Neural cell (in vitro differentiated cells): ENCODE results near the gene MYO3B. TPM values are rescaled to one million over a fixed set of nuclear protein-coding genes. Genes with fewer than 3 reads are reported as not detected.

Experiments
- H2AFZ ChIP-seq: fragments of 200-600, 300-800 bp; sonication (generic), shearing (Covaris generic); 2 replicates; pipeline ENCODE4 v1.6.0; 2014; ENCODE audit warnings: low read depth, mild to moderate bottlenecking, antibody characterized with exemption, low read length, moderate library complexity
- H3F3A ChIP-seq: fragments of 200-600 bp; shearing (Covaris generic); 2 replicates; pipeline ENCODE4 v1.6.1; 2016; ENCODE audit warnings: mild to moderate bottlenecking, moderate library complexity, mixed read lengths, antibody characterized with exemption, low read length; ENCODE audit not compliant: insufficient read depth, poor library complexity, severe bottlenecking
- H3K27ac ChIP-seq: fragments of 200-600, 300-800 bp; sonication (generic), shearing (Covaris generic); 2 replicates; pipeline ENCODE4 v1.5.1; 2014; ENCODE audit warnings: mild to moderate bottlenecking, low read length, moderate library complexity
- H3K27me3 ChIP-seq: fragments of 300-800, 200-600 bp; sonication (generic), shearing (Covaris generic); 2 replicates; pipeline ENCODE4 v1.6.0; 2014; ENCODE audit warnings: mild to moderate bottlenecking, low read depth, low read length, moderate library complexity; ENCODE audit not compliant: insufficient read depth
- H3K36me3 ChIP-seq: fragments of 300-800, 200-600 bp; sonication (generic), shearing (Covaris generic); 2 replicates; pipeline ENCODE4 v1.5.1; 2014; ENCODE audit warnings: mild to moderate bottlenecking, antibody characterized with exemption, low read length, moderate library complexity; ENCODE audit not compliant: insufficient read depth
- H3K4me2 ChIP-seq: fragments of 300-800, 200-600 bp; sonication (generic), shearing (Covaris generic); 2 replicates; pipeline ENCODE4 v1.6.0; 2014; ENCODE audit warnings: mild to moderate bottlenecking, low read length
- H3K4me3 ChIP-seq: fragments of 300-800, 200-600 bp; sonication (generic), shearing (Covaris generic); 2 replicates; pipeline ENCODE4 v1.5.1; 2014; ENCODE audit warnings: mild to moderate bottlenecking, low read length, moderate library complexity
- H3K79me2 ChIP-seq: fragments of 200-600 bp; shearing (Covaris generic); replicated peaks from 2 replicates; pipeline ENCODE4 v1.6.0; 2014; ENCODE audit warnings: mild to moderate bottlenecking, low read length, moderate library complexity; ENCODE audit not compliant: insufficient read depth
- H3K9ac ChIP-seq: fragments of 300-800, 200-600 bp; sonication (generic), shearing (Covaris generic); 2 replicates; pipeline ENCODE4 v1.6.1; 2016; ENCODE audit warnings: mild to moderate bottlenecking, low read length, mixed read lengths
- H3K9me2 ChIP-seq: fragments of 200-600 bp; shearing (Covaris generic); 2 replicates; pipeline ENCODE4 v1.6.1; 2016; ENCODE audit warnings: mild to moderate bottlenecking, low read length, mixed read lengths; ENCODE audit not compliant: insufficient read depth
- H3K9me3 ChIP-seq: fragments of 200-600, 300-800 bp; sonication (generic), shearing (Covaris generic); 2 replicates; pipeline ENCODE4 v1.6.1; 2016; ENCODE audit warnings: mild to moderate bottlenecking, mixed run types, low read length, moderate library complexity, mixed read lengths
- H4K20me1 ChIP-seq: fragments of 200-600 bp; shearing (Covaris generic); 2 replicates; pipeline ENCODE4 v1.6.1; 2016; ENCODE audit warnings: mild to moderate bottlenecking, mixed run types; ENCODE audit not compliant: insufficient read depth
- CTCF ChIP-seq: fragments of 450-650 bp; IDR thresholded peaks from 2 replicates; pipeline ENCODE4 v1.5.1; 2014; ENCODE audit warnings: antibody characterized with exemption, mild to moderate bottlenecking, moderate library complexity; ENCODE audit not compliant: poor library complexity, severe bottlenecking
- EP300 ChIP-seq: fragments of 450-650 bp; conservative IDR thresholded peaks from 2 replicates; pipeline ENCODE4 v1.6.1; 2014; ENCODE audit warnings: antibody characterized with exemption, mild to moderate bottlenecking, moderate library complexity; ENCODE audit not compliant: poor library complexity, severe bottlenecking
- EZH2 ChIP-seq: fragments of 200-600, 300-800 bp; shearing (Covaris generic), sonication (generic); IDR thresholded peaks from 2 replicates; pipeline ENCODE4 v1.6.1; 2014; ENCODE audit warnings: antibody characterized with exemption, low read length, borderline replicate concordance, mild to moderate bottlenecking; ENCODE audit not compliant: insufficient read depth, poor library complexity, severe bottlenecking
- MXI1 ChIP-seq: fragments of 450-650 bp; conservative IDR thresholded peaks from 2 replicates; pipeline ENCODE4 v1.6.1; 2014; ENCODE audit warnings: antibody characterized with exemption, mild to moderate bottlenecking; ENCODE audit not compliant: poor library complexity, severe bottlenecking
- POLR2AphosphoS5 ChIP-seq: IDR thresholded peaks from 2 replicates; pipeline ENCODE4 v1.6.1; 2012
- RAD21 ChIP-seq: fragments of 450-650 bp; conservative IDR thresholded peaks from 2 replicates; pipeline ENCODE4 v1.6.1; 2014; ENCODE audit warnings: antibody characterized with exemption, mild to moderate bottlenecking, moderate library complexity
- REST ChIP-seq: IDR thresholded peaks from 2 replicates; pipeline ENCODE4 v1.6.1; 2012; ENCODE audit warnings: borderline replicate concordance
- SMC3 ChIP-seq: fragments of 450-650 bp; conservative IDR thresholded peaks from 2 replicates; pipeline ENCODE4 v1.6.1; 2014; ENCODE audit warnings: antibody characterized with exemption, mild to moderate bottlenecking, moderate library complexity; ENCODE audit not compliant: poor library complexity
- TAF1 ChIP-seq: IDR thresholded peaks from 2 replicates; pipeline ENCODE4 v1.6.1; 2012; ENCODE audit warnings: low read depth
- polyA plus RNA-seq: library from polyadenylated mRNA; depleted of rRNA; stranded (reverse); fragments of >200 nt; gene quantifications from 2 replicates; pipeline ENCODE4 v1.2.3, GENCODE V29; 2014

MYO3B gene
- polyA plus RNA-seq, 1 donor from 2014 or later: 0.11 TPM

GRCh38 chr2:170165129-170165528 is 12.8 kb upstream of the MYO3B start:
- H3K4me3 ChIP-seq: no peak overlapping the region
- H3K9me3 ChIP-seq: no peaks in the 10 kb centered on the region
- H4K20me1 ChIP-seq: no peaks in the 10 kb centered on the region
- no peaks in the 10 kb centered on the region for H3K36me3 ChIP-seq
- H3K27me3 ChIP-seq: no peaks in the 10 kb centered on the region
- TF ChIP-seq EP300 (no peak), TAF1 (no peak), CTCF (no peak), MXI1 (no peak), EZH2 (no peak), POLR2AphosphoS5 (no peak), REST (no peak), SMC3 (no peak), RAD21 (no peak)
- no peaks in the 10 kb centered on the region for H3F3A ChIP-seq
- no peak overlapping the region for H3K9ac ChIP-seq
- no peaks in the 10 kb centered on the region for H3K79me2 ChIP-seq
- H3K9me2 ChIP-seq: no peaks in the 10 kb centered on the region
- no peak overlapping the region for H2AFZ ChIP-seq
- H3K27ac ChIP-seq: no peak overlapping the region
- no peak overlapping the region for H3K4me2 ChIP-seq

DNA sequence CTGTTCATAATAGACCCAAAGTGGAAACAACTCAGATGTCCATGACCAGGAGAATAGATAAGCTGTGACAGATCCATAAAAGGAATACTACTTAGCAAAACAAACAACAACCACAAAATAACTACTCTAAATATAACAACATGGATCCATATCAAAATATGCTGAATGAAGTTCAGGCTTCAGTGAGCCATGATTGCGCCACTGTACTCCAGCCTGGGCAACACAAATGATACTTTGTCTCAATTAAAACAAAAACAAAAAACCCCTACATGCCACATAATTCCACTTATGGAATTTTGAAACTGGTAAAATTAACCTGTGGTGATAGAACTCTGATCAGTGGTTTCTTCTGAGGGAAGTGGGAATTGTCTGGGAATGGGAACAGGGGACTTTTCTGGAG is 11.2 kb upstream of the MYO3B start:
- no peak overlapping the region for H3K27ac ChIP-seq
- no peaks in the 10 kb centered on the region for H4K20me1 ChIP-seq
- no peaks in the 10 kb centered on the region for H3K27me3 ChIP-seq
- TF ChIP-seq RAD21 (no peak), CTCF (no peak), EP300 (no peak), TAF1 (no peak), POLR2AphosphoS5 (no peak), EZH2 (no peak), REST (no peak), SMC3 (no peak), MXI1 (no peak)
- no peak overlapping the region for H3K4me2 ChIP-seq
- no peaks in the 10 kb centered on the region for H3K9me3 ChIP-seq
- no peaks in the 10 kb centered on the region for H3K9me2 ChIP-seq
- H3K79me2 ChIP-seq: no peaks in the 10 kb centered on the region
- H3K4me3 ChIP-seq: no peak overlapping the region
- H3F3A ChIP-seq: no peaks in the 10 kb centered on the region
- no peak overlapping the region for H2AFZ ChIP-seq
- H3K36me3 ChIP-seq: no peaks in the 10 kb centered on the region
- no peak overlapping the region for H3K9ac ChIP-seq
